Neural cell (in vitro differentiated cells): ENCODE measurements around the gene SNRNP200. TPM values are rescaled to one million over a fixed set of nuclear protein-coding genes. Genes with fewer than 3 reads are reported as not detected.

Source experiments
- H2AFZ ChIP-seq: fragments of 200-600, 300-800 bp; sonication (generic), shearing (Covaris generic); 2 replicates; pipeline ENCODE4 v1.6.0; 2014; ENCODE audit warnings: low read depth, mild to moderate bottlenecking, antibody characterized with exemption, low read length, moderate library complexity
- H3F3A ChIP-seq: fragments of 200-600 bp; shearing (Covaris generic); 2 replicates; pipeline ENCODE4 v1.6.1; 2016; ENCODE audit warnings: mild to moderate bottlenecking, moderate library complexity, mixed read lengths, antibody characterized with exemption, low read length; ENCODE audit not compliant: insufficient read depth, poor library complexity, severe bottlenecking
- H3K27ac ChIP-seq: fragments of 200-600, 300-800 bp; sonication (generic), shearing (Covaris generic); 2 replicates; pipeline ENCODE4 v1.5.1; 2014; ENCODE audit warnings: mild to moderate bottlenecking, low read length, moderate library complexity
- H3K27me3 ChIP-seq: fragments of 300-800, 200-600 bp; sonication (generic), shearing (Covaris generic); 2 replicates; pipeline ENCODE4 v1.6.0; 2014; ENCODE audit warnings: mild to moderate bottlenecking, low read depth, low read length, moderate library complexity; ENCODE audit not compliant: insufficient read depth
- H3K36me3 ChIP-seq: fragments of 300-800, 200-600 bp; sonication (generic), shearing (Covaris generic); 2 replicates; pipeline ENCODE4 v1.5.1; 2014; ENCODE audit warnings: mild to moderate bottlenecking, antibody characterized with exemption, low read length, moderate library complexity; ENCODE audit not compliant: insufficient read depth
- H3K4me2 ChIP-seq: fragments of 300-800, 200-600 bp; sonication (generic), shearing (Covaris generic); 2 replicates; pipeline ENCODE4 v1.6.0; 2014; ENCODE audit warnings: mild to moderate bottlenecking, low read length
- H3K4me3 ChIP-seq: fragments of 300-800, 200-600 bp; sonication (generic), shearing (Covaris generic); 2 replicates; pipeline ENCODE4 v1.5.1; 2014; ENCODE audit warnings: mild to moderate bottlenecking, low read length, moderate library complexity
- H3K79me2 ChIP-seq: fragments of 200-600 bp; shearing (Covaris generic); replicated peaks from 2 replicates; pipeline ENCODE4 v1.6.0; 2014; ENCODE audit warnings: mild to moderate bottlenecking, low read length, moderate library complexity; ENCODE audit not compliant: insufficient read depth
- H3K9ac ChIP-seq: fragments of 300-800, 200-600 bp; sonication (generic), shearing (Covaris generic); 2 replicates; pipeline ENCODE4 v1.6.1; 2016; ENCODE audit warnings: mild to moderate bottlenecking, low read length, mixed read lengths
- H3K9me2 ChIP-seq: fragments of 200-600 bp; shearing (Covaris generic); 2 replicates; pipeline ENCODE4 v1.6.1; 2016; ENCODE audit warnings: mild to moderate bottlenecking, low read length, mixed read lengths; ENCODE audit not compliant: insufficient read depth
- H3K9me3 ChIP-seq: fragments of 200-600, 300-800 bp; sonication (generic), shearing (Covaris generic); 2 replicates; pipeline ENCODE4 v1.6.1; 2016; ENCODE audit warnings: mild to moderate bottlenecking, mixed run types, low read length, moderate library complexity, mixed read lengths
- H4K20me1 ChIP-seq: fragments of 200-600 bp; shearing (Covaris generic); 2 replicates; pipeline ENCODE4 v1.6.1; 2016; ENCODE audit warnings: mild to moderate bottlenecking, mixed run types; ENCODE audit not compliant: insufficient read depth
- CTCF ChIP-seq: fragments of 450-650 bp; IDR thresholded peaks from 2 replicates; pipeline ENCODE4 v1.5.1; 2014; ENCODE audit warnings: antibody characterized with exemption, mild to moderate bottlenecking, moderate library complexity; ENCODE audit not compliant: poor library complexity, severe bottlenecking
- EP300 ChIP-seq: fragments of 450-650 bp; conservative IDR thresholded peaks from 2 replicates; pipeline ENCODE4 v1.6.1; 2014; ENCODE audit warnings: antibody characterized with exemption, mild to moderate bottlenecking, moderate library complexity; ENCODE audit not compliant: poor library complexity, severe bottlenecking
- EZH2 ChIP-seq: fragments of 200-600, 300-800 bp; shearing (Covaris generic), sonication (generic); IDR thresholded peaks from 2 replicates; pipeline ENCODE4 v1.6.1; 2014; ENCODE audit warnings: antibody characterized with exemption, low read length, borderline replicate concordance, mild to moderate bottlenecking; ENCODE audit not compliant: insufficient read depth, poor library complexity, severe bottlenecking
- MXI1 ChIP-seq: fragments of 450-650 bp; conservative IDR thresholded peaks from 2 replicates; pipeline ENCODE4 v1.6.1; 2014; ENCODE audit warnings: antibody characterized with exemption, mild to moderate bottlenecking; ENCODE audit not compliant: poor library complexity, severe bottlenecking
- POLR2AphosphoS5 ChIP-seq: IDR thresholded peaks from 2 replicates; pipeline ENCODE4 v1.6.1; 2012
- RAD21 ChIP-seq: fragments of 450-650 bp; conservative IDR thresholded peaks from 2 replicates; pipeline ENCODE4 v1.6.1; 2014; ENCODE audit warnings: antibody characterized with exemption, mild to moderate bottlenecking, moderate library complexity
- REST ChIP-seq: IDR thresholded peaks from 2 replicates; pipeline ENCODE4 v1.6.1; 2012; ENCODE audit warnings: borderline replicate concordance
- SMC3 ChIP-seq: fragments of 450-650 bp; conservative IDR thresholded peaks from 2 replicates; pipeline ENCODE4 v1.6.1; 2014; ENCODE audit warnings: antibody characterized with exemption, mild to moderate bottlenecking, moderate library complexity; ENCODE audit not compliant: poor library complexity
- TAF1 ChIP-seq: IDR thresholded peaks from 2 replicates; pipeline ENCODE4 v1.6.1; 2012; ENCODE audit warnings: low read depth
- polyA plus RNA-seq: library from polyadenylated mRNA; depleted of rRNA; stranded (reverse); fragments of >200 nt; gene quantifications from 2 replicates; pipeline ENCODE4 v1.2.3, GENCODE V29; 2014

Gene SNRNP200
- polyA plus RNA-seq, 1 donor from 2014 or later = 70.4 TPM

GRCh38 chr2:96233880-96234316 is 71.4 kb downstream of the SNRNP200 start:
- H3K4me2 ChIP-seq = no peak overlapping the region
- no peaks in the 10 kb centered on the region for H3K79me2 ChIP-seq
- no peaks in the 10 kb centered on the region for H3K9me2 ChIP-seq
- no peak overlapping the region for H2AFZ ChIP-seq
- H3K9ac ChIP-seq = no peak overlapping the region
- no peak overlapping the region for H3K4me3 ChIP-seq
- no peaks in the 10 kb centered on the region for H3K27me3 ChIP-seq
- no peaks in the 10 kb centered on the region for H3F3A ChIP-seq
- no peak overlapping the region for H3K27ac ChIP-seq
- no peaks in the 10 kb centered on the region for H3K9me3 ChIP-seq
- no peaks in the 10 kb centered on the region for H3K36me3 ChIP-seq
- no peaks in the 10 kb centered on the region for H4K20me1 ChIP-seq
- no peak for TF ChIP-seq REST

GRCh38 chr2:96233436-96233835 is 71.9 kb downstream of the SNRNP200 start:
- no peak overlapping the region for H3K9ac ChIP-seq
- H3K36me3 ChIP-seq = no peaks in the 10 kb centered on the region
- H3K4me2 ChIP-seq = no peak overlapping the region
- H3K4me3 ChIP-seq = no peak overlapping the region
- no peak for TF ChIP-seq SMC3
- TF ChIP-seq CTCF = no peak
- TF ChIP-seq EZH2 = no peak
- no peak for TF ChIP-seq TAF1
- no peak for TF ChIP-seq RAD21
- no peak for TF ChIP-seq EP300
- no peak for TF ChIP-seq POLR2AphosphoS5
- no peak for TF ChIP-seq REST
- TF ChIP-seq MXI1 = no peak
- H4K20me1 ChIP-seq = no peaks in the 10 kb centered on the region
- H3K27ac ChIP-seq = no peak overlapping the region
- H3K9me2 ChIP-seq = no peaks in the 10 kb centered on the region
- H3K27me3 ChIP-seq = no peaks in the 10 kb centered on the region
- no peaks in the 10 kb centered on the region for H3K9me3 ChIP-seq
- H3K79me2 ChIP-seq = no peaks in the 10 kb centered on the region
- no peak overlapping the region for H2AFZ ChIP-seq
- no peaks in the 10 kb centered on the region for H3F3A ChIP-seq
